GM13977 (cell line): Measurements from ENCODE around the gene ANKRD44.

Experiments
- DNase-seq: peaks from one replicate; pipeline ENCODE4 v3.0.0; 2012; ENCODE audit warnings: low spot score
- CTCF ChIP-seq: IDR thresholded peaks from 2 replicates; pipeline ENCODE4 v1.5.1; 2012; ENCODE audit warnings: mild to moderate bottlenecking, control low read depth; ENCODE audit not compliant: insufficient read depth; ENCODE audit errors: extremely low read depth, missing control alignments
- in situ Hi-C: fragments of 300-500 bp; cut with MboI; formaldehyde crosslinking; loops from one replicate; pipeline ENCODE4 v1.12.0; 2022; ENCODE audit warnings: low sequenced_read_pairs, low pct_unique_long_range_greater_than_20kb, mixed read lengths, inconsistent platforms; ENCODE audit not compliant: unreplicated experiment

ANKRD44 gene

GRCh38 chr2:197165020-197165419, 145.6 kb downstream of the ANKRD44 start:
- TF ChIP-seq CTCF = no peak
- in situ Hi-C loops = no loop called here
- DNase-seq = no peak

GRCh38 chr2:197164141-197164754, 146.3 kb downstream of the ANKRD44 start:
- TF ChIP-seq CTCF = no peak
- no peak for DNase-seq
- in situ Hi-C loops = no loop called here

GRCh38 chr2:197163712-197164140, 146.9 kb downstream of the ANKRD44 start:
- DNase-seq = no peak
- in situ Hi-C loops = no loop called here
- no peak for TF ChIP-seq CTCF

GRCh38 chr2:197161774-197162173, 148.8 kb downstream of the ANKRD44 start:
- no peak for TF ChIP-seq CTCF
- no peak for DNase-seq
- in situ Hi-C loops = no loop called here

GRCh38 chr2:197159661-197160211, 150.8 kb downstream of the ANKRD44 start:
- no peak for DNase-seq
- in situ Hi-C loops = no loop called here

More at GRCh38 chr2:197159661-197160211, 150.8 kb downstream of the ANKRD44 start:
- TF ChIP-seq CTCF = no peak
